PC-9 (cell line): ENCODE data around the gene UBE2G1. TPM values are rescaled to one million over a fixed set of nuclear protein-coding genes. Genes with fewer than 3 reads are reported as not detected.

ENCODE experiments used
- BruUV-seq: library from RNA; stranded (reverse); fragments of 400-500 nt; replicated peaks from 2 replicates; lab custom pipeline; 2021; lab: Mats Ljungman, UMichigan
- CTCF ChIA-PET: fragments of 300-600 bp; sonication (Branson Sonifier 250); formaldehyde crosslinking; loops from one replicate; lab custom pipeline; 2022; ENCODE audit warnings: antibody characterized with exemption; lab: Charles Lee
- POLR2A ChIA-PET: fragments of 300-600 bp; sonication (Branson Sonifier 250); formaldehyde crosslinking; loops from one replicate; lab custom pipeline; 2022; ENCODE audit warnings: antibody characterized with exemption; ENCODE audit not compliant: unreplicated experiment; lab: Charles Lee
- DNase-seq, 2 experiments: peaks; one replicate each; pipeline versions ENCODE4 v3.0.0 to v3.0.0-alpha.2; 2015 to 2022; ENCODE audit warnings: mixed read lengths in 1 of 2
- H2AFZ ChIP-seq: fragments of 200-600 bp; sonication (generic); 2 replicates; pipeline ENCODE4 v1.8.1; 2017; ENCODE audit warnings: antibody characterized with exemption
- H3F3A ChIP-seq: fragments of 200-600 bp; sonication (generic); 2 replicates; pipeline ENCODE4 v1.8.1; 2017; ENCODE audit warnings: antibody characterized with exemption, mild to moderate bottlenecking, low read depth; ENCODE audit not compliant: insufficient read depth
- H3K27ac ChIP-seq: fragments of 200-600 bp; sonication (generic); 2 replicates; pipeline ENCODE4 v1.6.1; 2016; ENCODE audit warnings: mixed run types
- H3K27me3 ChIP-seq: fragments of 200-600 bp; sonication (generic); 2 replicates; pipeline ENCODE4 v1.6.1; 2016; ENCODE audit warnings: low read depth, mixed run types; ENCODE audit not compliant: insufficient read depth
- H3K36me3 ChIP-seq: fragments of 200-600 bp; sonication (generic); 2 replicates; pipeline ENCODE4 v1.6.1; 2016; ENCODE audit warnings: low read depth, mixed run types
- H3K4me1 ChIP-seq: fragments of 200-600 bp; sonication (generic); replicated peaks from 2 replicates; pipeline ENCODE4 v1.6.1; 2016; ENCODE audit warnings: mixed run types; ENCODE audit not compliant: insufficient read depth
- H3K4me2 ChIP-seq: fragments of 200-600 bp; sonication (generic); 2 replicates; pipeline ENCODE4 v1.6.1; 2017; ENCODE audit warnings: mixed run types
- H3K4me3 ChIP-seq: fragments of 200-600 bp; sonication (generic); 2 replicates; pipeline ENCODE4 v1.6.1; 2016; ENCODE audit warnings: mixed run types
- H3K79me2 ChIP-seq: fragments of 200-600 bp; sonication (generic); 2 replicates; pipeline ENCODE4 v1.6.1; 2017; ENCODE audit warnings: low read depth, mixed run types
- H3K9me2 ChIP-seq: fragments of 200-600 bp; sonication (generic); 2 replicates; pipeline ENCODE4 v1.8.1; 2017; ENCODE audit warnings: mild to moderate bottlenecking; ENCODE audit not compliant: insufficient read depth
- H3K9me3 ChIP-seq: fragments of 200-600 bp; sonication (generic); 2 replicates; pipeline ENCODE4 v1.8.1; 2016; ENCODE audit warnings: low read depth; ENCODE audit not compliant: insufficient read depth
- H4K20me1 ChIP-seq: fragments of 200-600 bp; sonication (generic); 2 replicates; pipeline ENCODE4 v1.8.1; 2017; ENCODE audit not compliant: insufficient read depth
- EZH2 ChIP-seq: fragments of 200-600 bp; sonication (generic); IDR thresholded peaks from 2 replicates; pipeline ENCODE4 v1.8.0; 2017; ENCODE audit warnings: antibody characterized with exemption, low read depth
- intact Hi-C: fragments of 100-400 bp; cut with micrococcal nuclease; formaldehyde crosslinking; loops from one replicate; pipeline ENCODE4 v1.10.0; 2022; ENCODE audit not compliant: unreplicated experiment
- total RNA-seq: library from RNA; stranded (reverse); gene quantifications from 2 replicates; pipeline ENCODE4 v1.2.3, GENCODE V29; 2021
- TF ChIP-seq, protein P1 (sequence below): fragments of 200-600 bp; sonication (generic); conservative IDR thresholded peaks from 2 replicates; pipeline ENCODE4 v1.6.1; 2017; ENCODE audit warnings: mixed run types, antibody characterized with exemption, mild to moderate bottlenecking, moderate library complexity

The UBE2G1 gene
- total RNA-seq, 1 experiment from 2014 or later: 111 TPM

DNA sequence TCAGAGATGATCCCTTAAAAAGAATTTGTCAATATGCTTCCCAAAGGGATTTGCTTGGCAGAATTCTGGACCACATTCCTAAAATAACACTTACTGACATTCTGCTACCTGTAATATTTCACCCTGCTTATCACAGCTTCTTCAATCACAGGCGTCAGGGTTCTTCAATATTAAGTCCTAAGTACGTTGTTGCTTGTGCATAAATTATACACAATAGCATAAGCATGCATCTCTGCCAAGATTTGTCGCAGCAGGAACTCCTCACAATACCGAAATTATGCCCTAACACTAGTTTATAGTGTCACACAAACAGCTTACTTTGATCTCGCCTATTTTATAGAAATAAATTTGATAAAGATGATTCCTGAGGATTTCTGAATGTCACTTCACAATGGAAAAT is 48.9 kb downstream of the UBE2G1 start:
- peaks cover 73% of the 10 kb centered on the region for H4K20me1 ChIP-seq
- no peaks in the 10 kb centered on the region for H3K27me3 ChIP-seq
- peaks cover 29% of the 10 kb centered on the region for H3F3A ChIP-seq
- POLR2A ChIA-PET: no interaction called here
- DNase-seq: no peak
- peaks cover 9% of the 10 kb centered on the region for H3K4me1 ChIP-seq
- CTCF ChIA-PET: no interaction called here
- H3K79me2 ChIP-seq: peaks cover 93% of the 10 kb centered on the region
- no peak overlapping the region for H3K4me3 ChIP-seq
- H2AFZ ChIP-seq: no peak overlapping the region
- H3K27ac ChIP-seq: no peak overlapping the region
- no peaks in the 10 kb centered on the region for H3K9me3 ChIP-seq
- no peaks in the 10 kb centered on the region for H3K36me3 ChIP-seq
- no peaks in the 10 kb centered on the region for H3K9me2 ChIP-seq
- BruUV-seq: no TSS peak
- intact Hi-C loops: no loop called here
- TF ChIP-seq EZH2: no peak
- TF ChIP-seq, protein P1, sequence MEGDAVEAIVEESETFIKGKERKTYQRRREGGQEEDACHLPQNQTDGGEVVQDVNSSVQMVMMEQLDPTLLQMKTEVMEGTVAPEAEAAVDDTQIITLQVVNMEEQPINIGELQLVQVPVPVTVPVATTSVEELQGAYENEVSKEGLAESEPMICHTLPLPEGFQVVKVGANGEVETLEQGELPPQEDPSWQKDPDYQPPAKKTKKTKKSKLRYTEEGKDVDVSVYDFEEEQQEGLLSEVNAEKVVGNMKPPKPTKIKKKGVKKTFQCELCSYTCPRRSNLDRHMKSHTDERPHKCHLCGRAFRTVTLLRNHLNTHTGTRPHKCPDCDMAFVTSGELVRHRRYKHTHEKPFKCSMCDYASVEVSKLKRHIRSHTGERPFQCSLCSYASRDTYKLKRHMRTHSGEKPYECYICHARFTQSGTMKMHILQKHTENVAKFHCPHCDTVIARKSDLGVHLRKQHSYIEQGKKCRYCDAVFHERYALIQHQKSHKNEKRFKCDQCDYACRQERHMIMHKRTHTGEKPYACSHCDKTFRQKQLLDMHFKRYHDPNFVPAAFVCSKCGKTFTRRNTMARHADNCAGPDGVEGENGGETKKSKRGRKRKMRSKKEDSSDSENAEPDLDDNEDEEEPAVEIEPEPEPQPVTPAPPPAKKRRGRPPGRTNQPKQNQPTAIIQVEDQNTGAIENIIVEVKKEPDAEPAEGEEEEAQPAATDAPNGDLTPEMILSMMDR: no peak
- H3K4me2 ChIP-seq: no peak overlapping the region

DNA sequence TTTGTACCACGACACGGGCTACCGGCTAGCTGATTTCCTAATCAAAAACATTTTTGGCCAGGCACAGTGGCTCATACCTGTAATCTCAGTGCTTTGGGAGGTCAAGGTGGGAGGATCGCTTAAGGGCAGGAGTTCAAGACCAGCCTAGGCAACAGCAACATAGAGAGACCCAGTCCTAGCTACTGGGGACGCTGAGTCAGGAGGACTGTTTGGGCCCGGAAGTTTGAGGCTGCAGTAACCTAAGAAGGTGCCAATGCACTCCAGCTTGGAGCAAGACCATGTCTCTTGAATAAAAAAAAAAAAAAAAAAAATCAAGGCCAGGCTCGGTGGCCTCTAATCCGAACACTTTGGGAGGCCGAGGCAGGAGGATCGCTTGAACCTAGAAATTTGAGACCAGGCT is 49.8 kb downstream of the UBE2G1 start:
- H4K20me1 ChIP-seq: peaks cover 64% of the 10 kb centered on the region
- CTCF ChIA-PET: interaction anchor here (0.6 kb wide), 1 partner anchor 9 kb away, joined by 3 read pairs; no protein-coding TSS in a partner anchor
- no peaks in the 10 kb centered on the region for H3K9me3 ChIP-seq
- H3K4me2 ChIP-seq: no peak overlapping the region
- TF ChIP-seq, protein P1: no peak
- no peak for TF ChIP-seq EZH2
- POLR2A ChIA-PET: no interaction called here
- BruUV-seq: no TSS peak
- H3K9me2 ChIP-seq: no peaks in the 10 kb centered on the region
- no peak overlapping the region for H3K4me3 ChIP-seq
- intact Hi-C loops: no loop called here
- no peaks in the 10 kb centered on the region for H3K36me3 ChIP-seq
- no peak overlapping the region for H3K27ac ChIP-seq
- H3F3A ChIP-seq: peaks cover 25% of the 10 kb centered on the region
- peak in 1 of 2 experiments; percentile 5 for DNase-seq
- H3K79me2 ChIP-seq: peaks cover 91% of the 10 kb centered on the region
- peaks cover 9% of the 10 kb centered on the region for H3K4me1 ChIP-seq
- no peak overlapping the region for H2AFZ ChIP-seq
- no peaks in the 10 kb centered on the region for H3K27me3 ChIP-seq

DNA sequence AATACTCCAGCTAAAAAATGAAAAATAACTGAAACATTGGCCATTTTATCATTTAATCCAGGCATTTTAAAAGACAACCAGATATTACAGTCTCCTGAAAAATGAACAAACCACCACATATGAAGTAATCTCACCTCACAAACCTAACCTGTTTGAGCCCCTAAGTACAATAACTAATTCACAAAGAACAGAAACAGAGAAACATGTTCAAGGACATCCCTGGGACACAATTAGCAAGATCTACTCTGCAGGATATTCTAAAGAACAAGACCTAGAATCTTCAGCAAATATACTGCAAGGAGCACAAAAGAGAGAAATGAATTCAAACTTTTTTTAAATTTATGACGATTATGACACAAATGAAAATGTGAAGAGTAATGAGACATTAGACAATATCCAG is 51.9 kb downstream of the UBE2G1 start:
- H3K4me1 ChIP-seq: peaks cover 9% of the 10 kb centered on the region
- no peak overlapping the region for H3K4me3 ChIP-seq
- peaks cover 24% of the 10 kb centered on the region for H3F3A ChIP-seq
- CTCF ChIA-PET: no interaction called here
- H3K4me2 ChIP-seq: no peak overlapping the region
- H4K20me1 ChIP-seq: peaks cover 75% of the 10 kb centered on the region
- H3K27me3 ChIP-seq: no peaks in the 10 kb centered on the region
- BruUV-seq: no TSS peak
- TF ChIP-seq, protein P1: no peak
- TF ChIP-seq EZH2: no peak
- peak overlapping the region; percentile 23; the same call in 1 of the 2 replicates for H3K27ac ChIP-seq
- no peak overlapping the region for H2AFZ ChIP-seq
- no peaks in the 10 kb centered on the region for H3K9me2 ChIP-seq
- H3K79me2 ChIP-seq: peaks cover 95% of the 10 kb centered on the region
- intact Hi-C loops: no loop called here
- H3K9me3 ChIP-seq: no peaks in the 10 kb centered on the region
- peak in 1 of 2 experiments; percentile 21 for DNase-seq
- POLR2A ChIA-PET: interaction anchor here (0.6 to 0.7 kb wide), 3 partner anchors 46 to 575 kb away, joined by 3 to 5 read pairs (median 5); no protein-coding TSS in a partner anchor
- no peaks in the 10 kb centered on the region for H3K36me3 ChIP-seq
